Measurements from ENCODE around the gene SH3GL1. TPM values are rescaled to one million over a fixed set of nuclear protein-coding genes. Genes with fewer than 3 reads are reported as not detected.

Gene SH3GL1
- total and polyA plus RNA-seq, 12 donors = 13.1 to 41.8 (median 18.0) TPM

DNA sequence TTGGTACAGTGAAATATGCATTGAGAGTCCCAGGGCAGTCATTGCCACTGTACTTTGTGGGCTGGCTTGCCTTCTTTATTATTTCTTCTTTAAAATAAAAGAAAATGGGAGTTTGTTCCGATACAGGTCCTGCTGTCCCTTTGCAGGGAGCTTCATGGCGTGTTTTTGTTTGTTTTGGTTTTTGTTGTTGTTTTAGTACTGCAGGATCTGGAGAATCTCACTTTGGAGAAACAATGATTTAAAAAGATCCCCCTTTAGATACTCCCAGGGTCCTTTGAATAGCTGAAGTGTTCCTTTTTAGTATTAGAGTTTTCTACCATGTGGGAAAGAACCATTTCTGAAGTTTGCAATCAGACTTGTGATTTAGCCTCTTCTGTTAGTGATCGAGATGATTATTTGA, 13.2 kb upstream of the SH3GL1 start:
- ATAC-seq = no peak
- Histone ChIP-seq H3K9me3 (no peaks in the 10 kb centered on the region), H3K4me3 (no peak overlapping the region), H3K4me1 (peaks cover 0 to 13% (median 6%) of the 10 kb centered on the region in 9 donors), H3K36me3 (peaks cover 0 to 49% (median 7%) of the 10 kb centered on the region in 9 donors), H3K27me3 (no peaks in the 10 kb centered on the region), H3K27ac (no peak overlapping the region)
- TF ChIP-seq, protein P1, sequence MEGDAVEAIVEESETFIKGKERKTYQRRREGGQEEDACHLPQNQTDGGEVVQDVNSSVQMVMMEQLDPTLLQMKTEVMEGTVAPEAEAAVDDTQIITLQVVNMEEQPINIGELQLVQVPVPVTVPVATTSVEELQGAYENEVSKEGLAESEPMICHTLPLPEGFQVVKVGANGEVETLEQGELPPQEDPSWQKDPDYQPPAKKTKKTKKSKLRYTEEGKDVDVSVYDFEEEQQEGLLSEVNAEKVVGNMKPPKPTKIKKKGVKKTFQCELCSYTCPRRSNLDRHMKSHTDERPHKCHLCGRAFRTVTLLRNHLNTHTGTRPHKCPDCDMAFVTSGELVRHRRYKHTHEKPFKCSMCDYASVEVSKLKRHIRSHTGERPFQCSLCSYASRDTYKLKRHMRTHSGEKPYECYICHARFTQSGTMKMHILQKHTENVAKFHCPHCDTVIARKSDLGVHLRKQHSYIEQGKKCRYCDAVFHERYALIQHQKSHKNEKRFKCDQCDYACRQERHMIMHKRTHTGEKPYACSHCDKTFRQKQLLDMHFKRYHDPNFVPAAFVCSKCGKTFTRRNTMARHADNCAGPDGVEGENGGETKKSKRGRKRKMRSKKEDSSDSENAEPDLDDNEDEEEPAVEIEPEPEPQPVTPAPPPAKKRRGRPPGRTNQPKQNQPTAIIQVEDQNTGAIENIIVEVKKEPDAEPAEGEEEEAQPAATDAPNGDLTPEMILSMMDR (IDR thresholded peaks at IDR 0.05) = no peak
- intact Hi-C loops (cut with DNase I) = no loop called here
- no peak for DNase-seq
- 96 to 97% methylated on average over 3 of the region's 3 CpGs for WGBS, 2 donors

DNA sequence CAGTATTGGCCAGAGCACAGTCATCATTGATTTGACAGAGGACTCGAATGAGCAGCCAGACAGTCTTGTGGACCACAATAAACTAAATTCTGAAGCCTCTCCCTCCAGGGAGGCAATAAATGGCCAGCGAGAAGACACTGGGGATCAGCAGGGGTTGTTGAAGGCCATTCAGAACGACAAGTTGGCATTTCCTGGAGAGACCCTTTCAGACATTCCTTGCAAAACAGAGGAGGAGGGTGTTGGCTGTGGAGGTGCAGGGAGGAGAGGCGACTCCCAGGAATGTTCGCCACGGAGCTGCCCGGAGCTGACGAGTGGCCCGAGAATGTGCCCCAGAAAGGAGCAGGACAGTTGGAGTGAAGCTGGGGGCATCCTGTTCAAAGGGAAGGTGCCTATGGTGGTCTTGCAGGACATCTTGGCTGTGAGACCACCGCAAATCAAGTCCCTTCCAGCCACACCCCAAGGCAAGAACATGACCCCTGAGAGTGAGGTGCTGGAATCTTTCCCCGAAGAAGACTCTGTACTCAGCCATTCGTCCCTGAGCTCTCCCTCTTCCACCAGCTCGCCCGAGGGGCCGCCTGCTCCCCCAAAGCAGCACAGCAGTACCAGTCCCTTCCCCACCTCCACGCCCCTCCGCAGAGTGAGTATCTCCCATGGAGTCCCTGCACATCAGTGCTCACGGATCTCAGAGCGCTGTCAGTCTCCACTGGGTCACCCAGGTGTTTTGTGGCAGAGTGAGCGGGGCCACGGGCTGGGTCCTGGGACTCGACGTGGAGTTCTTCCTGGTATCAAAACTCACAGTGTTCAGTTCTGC, 9.0 kb upstream of the SH3GL1 start:
- Histone ChIP-seq H3K4me3 (no peak overlapping the region), H3K9me3 (no peaks in the 10 kb centered on the region), H3K4me1 (no peaks in the 10 kb centered on the region), H3K27ac (no peak overlapping the region), H3K27me3 (no peaks in the 10 kb centered on the region), H3K36me3 (peaks cover 0 to 50% (median 7%) of the 10 kb centered on the region in 9 donors)
- DNase-seq (no peak), ATAC-seq (peak in 1 of 8 donors; percentile 21)
- 88 to 90% methylated on average over 23 of the region's 23 CpGs for WGBS, 2 donors
- TF ChIP-seq, protein P1 (IDR thresholded peaks at IDR 0.05) = no peak
- intact Hi-C loops (cut with DNase I) = no loop called here

DNA sequence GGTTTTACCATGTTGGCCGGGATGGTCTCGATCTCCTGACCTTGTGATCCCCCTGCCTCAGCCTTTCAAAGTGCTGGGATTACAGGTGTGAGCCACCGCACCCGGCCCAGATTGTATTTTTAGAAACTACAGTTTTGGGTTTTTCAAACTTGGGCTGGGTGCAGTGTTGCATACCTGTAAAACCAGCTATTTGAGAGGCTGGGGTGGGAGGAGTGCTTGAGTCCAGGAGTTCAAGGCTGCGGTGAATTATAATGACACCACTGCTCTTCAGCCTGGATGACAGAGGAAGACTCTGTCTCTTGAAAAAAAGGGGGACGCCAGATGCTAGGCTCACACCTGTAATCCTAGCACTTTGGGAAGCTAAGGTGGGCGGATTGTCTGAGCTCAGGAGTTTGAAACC, 6.3 kb upstream of the SH3GL1 start:
- TF ChIP-seq, protein P1 (IDR thresholded peaks at IDR 0.05) = no peak
- intact Hi-C loops (cut with DNase I) = no loop called here
- DNase-seq = no peak
- no peaks in the 10 kb centered on the region for H3K27me3 ChIP-seq
- no peak for ATAC-seq
- H3K4me3 ChIP-seq = no peak overlapping the region
- WGBS, 2 donors = 95 to 97% methylated on average over 7 of the region's 7 CpGs
- peaks cover 5 to 19% (median 12%) of the 10 kb centered on the region in 9 donors for H3K4me1 ChIP-seq
- H3K9me3 ChIP-seq = no peaks in the 10 kb centered on the region
- H3K36me3 ChIP-seq = peaks cover 0 to 29% (median 7%) of the 10 kb centered on the region in 9 donors
- no peak overlapping the region for H3K27ac ChIP-seq

DNA sequence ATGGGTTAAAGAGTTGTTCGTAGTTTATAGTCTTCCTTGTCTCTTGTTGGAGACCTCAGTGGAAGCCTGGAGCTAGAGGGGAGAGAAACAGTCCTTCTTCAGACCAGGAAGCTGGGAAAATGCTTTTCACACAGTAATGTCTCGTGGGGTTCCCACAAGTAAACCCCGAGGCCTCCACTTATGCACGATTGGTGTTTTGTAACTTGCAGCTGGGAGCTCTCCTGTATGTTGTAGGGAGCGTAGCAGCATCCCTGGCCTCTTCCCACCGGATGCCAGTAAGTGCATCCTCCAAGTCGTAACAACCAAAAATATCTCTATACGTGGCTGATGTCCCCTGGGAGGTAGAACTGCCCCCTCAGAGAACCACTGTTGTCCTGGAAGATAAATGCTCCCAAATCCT, 5.6 kb upstream of the SH3GL1 start:
- no peak for ATAC-seq
- WGBS, 2 donors = 72 to 84% methylated on average over 8 of the region's 8 CpGs
- TF ChIP-seq, protein P1 (IDR thresholded peaks at IDR 0.05) = no peak
- intact Hi-C loops (cut with DNase I) = no loop called here
- no peak for DNase-seq
- Histone ChIP-seq H3K4me1 (peaks cover 5 to 26% (median 19%) of the 10 kb centered on the region in 9 donors), H3K4me3 (no peak overlapping the region), H3K36me3 (peaks cover 0 to 24% (median 6%) of the 10 kb centered on the region in 9 donors), H3K27ac (no peak overlapping the region), H3K27me3 (no peaks in the 10 kb centered on the region), H3K9me3 (no peaks in the 10 kb centered on the region)

Data from heart right ventricle (tissue), 16 donors.